ENCODE data around the gene NAA10.

Gene NAA10

GRCh38 chrX:153948002-153948466 is 13.2 kb upstream of the NAA10 start:
- no peak for FAIRE-seq

- FAIRE-seq: peak; percentile 78
These were observed 12.4 kb upstream of the NAA10 start for GRCh38 chrX:153947009-153947769.

GRCh38 chrX:153945956-153946943 is 11.4 kb upstream of the NAA10 start:
- no peak for FAIRE-seq

GRCh38 chrX:153944800-153945150 is 9.9 kb upstream of the NAA10 start:
- no peak for FAIRE-seq

- no peak for FAIRE-seq
These were observed 9.4 kb upstream of the NAA10 start, which contains the start of gene RENBP for GRCh38 chrX:153944140-153944799. Gene RENBP, minus strand, starts transcription at chrX:153944643. Its CDS starts 33 bp downstream, at chrX:153944610.

- FAIRE-seq: no peak
These were observed 6.8 kb upstream of the NAA10 start for GRCh38 chrX:153941336-153942252.

GRCh38 chrX:153939573-153939972 is 4.7 kb upstream of the NAA10 start:
- FAIRE-seq: no peak

- no peak for FAIRE-seq
These were observed 3.5 kb upstream of the NAA10 start for GRCh38 chrX:153938226-153938786.

GRCh38 chrX:153937056-153937455 is 2.2 kb upstream of the NAA10 start:
- peak; percentile 83 for FAIRE-seq

GRCh38 chrX:153935326-153935851 is 552 bp upstream of the NAA10 start:
- FAIRE-seq: no peak

GRCh38 chrX:153934148-153934761 is 582 bp downstream of the NAA10 start:
- FAIRE-seq: no peak

GRCh38 chrX:153933748-153934147 is 1.1 kb downstream of the NAA10 start:
- no peak for FAIRE-seq

- no peak for FAIRE-seq
These were observed 2.5 kb downstream of the NAA10 start for GRCh38 chrX:153932220-153932915.

- no peak for FAIRE-seq
These were observed 3.1 kb downstream of the NAA10 start for GRCh38 chrX:153931748-153932147.

- no peak for FAIRE-seq
These were observed 3.7 kb downstream of the NAA10 start for GRCh38 chrX:153931151-153931550.

GRCh38 chrX:153930011-153930910 is 4.6 kb downstream of the NAA10 start:
- FAIRE-seq: no peak

- FAIRE-seq: no peak
These were observed 5.3 kb downstream of the NAA10 start for GRCh38 chrX:153929576-153929975.

GRCh38 chrX:153928846-153929245 is 6.0 kb downstream of the NAA10 start:
- FAIRE-seq: no peak

Measured in colon (tissue), 2 donors.